GM18873 (cell line): Measurements from ENCODE around the gene SLC16A8.

Experiments
- ATAC-seq: cut with Tn5 transposase; IDR thresholded peaks from one replicate; pipeline ENCODE4 v1.9.1; 2021; ENCODE audit warnings: mild to moderate bottlenecking, moderate library complexity, moderate number of reproducible peaks; ENCODE audit not compliant: unreplicated experiment, low FRiP score

The SLC16A8 gene

DNA sequence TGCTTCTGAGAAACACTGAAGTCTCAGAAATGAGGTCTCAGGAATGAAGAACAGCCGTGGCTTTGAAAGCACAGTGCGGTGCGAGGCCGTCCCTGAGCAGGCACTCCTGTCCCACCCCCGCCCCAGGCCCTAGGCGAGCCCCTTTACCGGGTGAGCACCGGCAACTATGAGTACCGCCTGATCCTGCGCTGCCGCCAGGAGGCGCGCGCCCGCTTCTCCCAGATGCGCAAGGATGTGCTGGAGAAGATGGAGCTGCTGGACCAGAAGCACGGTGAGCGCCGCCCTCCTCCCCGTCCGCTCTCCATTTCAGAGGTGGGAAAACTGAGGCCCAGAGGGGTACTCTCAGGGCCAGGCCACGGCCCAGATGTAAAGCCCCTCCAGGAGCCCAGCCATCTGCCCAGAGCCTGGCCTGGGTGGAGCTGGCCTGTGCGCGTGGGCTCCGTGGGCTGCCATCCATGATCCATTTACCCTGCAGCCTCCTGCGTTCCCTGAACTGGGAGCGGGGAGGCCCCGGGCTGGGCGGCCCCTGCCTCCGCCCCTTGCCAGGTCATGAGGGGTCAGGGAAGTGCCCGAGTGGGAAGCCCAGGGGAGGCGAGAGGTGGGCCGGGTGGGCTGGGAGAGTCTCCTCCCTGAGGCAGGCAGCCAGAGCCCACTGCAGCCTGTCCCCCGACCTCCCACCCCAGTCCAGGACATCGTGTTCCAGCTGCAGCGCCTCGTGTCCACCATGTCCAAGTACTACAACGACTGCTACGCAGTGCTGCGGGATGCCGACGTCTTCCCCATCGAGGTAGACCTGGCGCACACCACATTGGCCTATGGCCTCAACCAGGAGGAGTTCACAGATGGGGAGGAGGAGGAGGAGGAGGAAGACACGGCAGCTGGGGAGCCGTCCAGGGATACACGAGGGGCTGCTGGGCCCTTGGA lies 9.5 kb downstream of the SLC16A8 start:
- no peak for ATAC-seq

DNA sequence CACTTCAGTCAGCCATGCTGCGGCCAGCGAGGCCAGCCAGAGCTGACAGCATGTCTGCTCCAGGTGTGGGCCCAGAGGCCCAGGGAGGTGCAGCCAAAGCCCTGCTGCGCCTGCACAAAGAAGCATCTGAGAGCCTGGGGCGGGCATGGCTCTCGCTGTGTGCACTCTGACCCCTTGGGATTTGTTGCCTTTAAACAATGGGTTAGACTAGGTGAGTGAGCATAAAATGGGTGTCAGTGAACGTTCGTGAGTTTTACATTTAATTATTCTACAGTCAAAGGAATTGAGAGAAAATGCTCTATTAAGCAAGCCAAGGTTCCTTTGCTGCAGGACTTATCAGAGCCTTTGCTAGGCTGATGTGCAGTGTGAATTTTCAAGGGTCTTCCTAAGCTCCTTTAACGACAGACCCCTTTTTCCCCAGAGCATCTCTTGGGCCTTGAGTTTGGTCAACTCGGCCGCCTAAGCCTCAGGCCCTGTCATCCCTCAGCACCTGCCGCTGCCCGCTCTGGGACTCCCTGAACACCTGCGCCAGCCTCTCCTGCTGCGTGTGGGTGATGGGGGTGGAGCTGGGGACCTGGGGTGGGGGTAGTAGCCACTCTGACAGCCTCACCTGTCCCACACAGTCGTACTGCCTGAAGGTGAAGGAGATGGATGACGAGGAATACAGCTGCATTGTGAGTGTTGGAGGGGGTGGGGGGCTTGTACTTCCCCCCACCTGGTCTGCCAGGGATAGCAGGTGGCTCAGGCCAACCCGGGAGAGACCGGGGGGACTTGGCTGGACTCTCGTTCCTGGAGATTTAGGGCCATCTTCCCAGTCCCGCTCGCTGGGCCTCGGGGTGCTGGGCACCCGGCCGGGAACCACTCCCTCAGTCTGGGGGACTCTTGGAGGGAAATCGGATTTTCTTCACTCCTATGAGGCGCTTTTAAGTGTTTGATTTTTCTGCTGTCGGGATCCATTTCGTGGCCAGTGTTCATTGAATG lies 10.5 kb downstream of the SLC16A8 start:
- ATAC-seq: no peak

DNA sequence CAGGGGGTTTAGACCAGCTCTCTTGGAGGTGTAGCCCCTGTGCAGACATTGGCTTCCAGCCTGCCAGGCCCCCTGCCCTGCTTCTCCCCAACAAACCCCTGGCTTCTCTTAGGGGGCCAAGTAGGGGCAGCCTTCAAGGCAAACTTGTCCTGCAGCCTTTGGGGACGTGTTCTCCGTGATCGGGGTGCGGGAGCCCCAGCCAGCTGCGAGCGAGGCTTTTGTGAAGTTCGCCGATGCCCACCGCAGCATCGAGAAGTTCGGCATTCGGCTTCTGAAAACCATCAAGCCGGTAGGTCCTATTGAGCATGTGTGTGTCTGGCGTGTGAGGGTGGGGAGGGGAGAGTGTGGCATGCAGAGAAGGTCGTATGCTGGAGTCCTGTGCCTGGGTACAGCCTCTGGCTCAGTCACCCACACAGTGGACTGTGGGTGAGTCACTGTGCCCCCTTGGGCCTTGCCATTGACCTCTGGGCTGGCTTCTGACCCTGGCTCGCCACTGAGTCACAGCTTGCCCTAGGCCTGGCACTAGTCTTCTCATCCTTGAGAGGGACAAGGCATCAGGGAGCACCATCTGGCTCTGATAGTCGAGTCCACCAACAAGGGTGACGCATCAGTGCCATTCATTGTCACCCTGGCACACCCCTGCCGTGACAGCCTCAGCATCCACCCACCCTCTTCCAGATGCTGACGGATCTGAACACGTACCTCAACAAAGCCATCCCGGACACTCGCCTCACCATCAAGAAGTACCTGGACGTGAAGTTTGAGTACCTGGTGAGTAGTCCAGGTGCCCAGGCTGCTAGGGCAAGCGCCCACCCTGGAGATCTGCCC lies 11.4 kb downstream of the SLC16A8 start:
- ATAC-seq: no peak

DNA sequence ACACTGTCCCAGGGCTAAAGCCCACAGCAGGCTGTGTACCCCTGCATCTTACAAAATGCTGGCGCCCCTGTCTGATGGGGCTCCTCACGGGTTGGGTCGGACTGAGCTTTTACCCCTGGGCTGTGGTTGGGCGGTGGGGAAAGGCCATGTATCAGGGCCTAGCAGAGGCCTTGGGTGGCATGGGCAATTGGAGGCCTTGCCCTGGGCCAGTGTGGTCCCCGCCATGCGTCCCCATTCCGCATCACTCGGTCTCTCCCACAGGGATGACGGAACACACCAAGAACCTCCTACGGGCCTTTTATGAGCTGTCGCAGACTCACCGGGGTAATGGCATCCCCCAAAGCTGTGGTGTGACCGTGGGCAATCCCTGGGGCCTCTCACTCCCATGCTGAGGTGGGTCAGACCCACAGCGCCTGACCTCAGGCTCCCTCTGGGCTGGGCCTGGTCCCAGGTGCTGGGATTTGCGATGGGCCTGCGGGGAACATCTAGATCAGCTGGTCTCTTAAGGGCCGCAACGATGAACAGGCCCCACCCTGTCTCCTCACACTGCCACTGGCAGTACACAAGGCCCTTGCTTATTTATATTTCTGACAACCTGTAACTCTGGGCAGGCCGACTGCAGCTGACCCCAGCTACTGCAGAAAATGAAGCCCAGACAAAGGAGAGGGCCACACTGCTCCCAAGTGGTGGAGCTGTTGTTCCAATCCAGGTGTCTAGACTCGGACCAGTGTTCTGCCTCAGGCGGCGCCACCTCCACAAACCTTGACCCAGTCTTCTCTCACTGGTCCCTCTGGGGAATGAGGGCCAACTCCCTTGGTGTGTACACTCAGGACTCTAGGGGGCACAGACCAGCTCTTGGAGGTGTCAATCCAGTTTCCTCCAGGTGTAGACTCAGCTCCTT lies 12.3 kb downstream of the SLC16A8 start:
- no peak for ATAC-seq

DNA sequence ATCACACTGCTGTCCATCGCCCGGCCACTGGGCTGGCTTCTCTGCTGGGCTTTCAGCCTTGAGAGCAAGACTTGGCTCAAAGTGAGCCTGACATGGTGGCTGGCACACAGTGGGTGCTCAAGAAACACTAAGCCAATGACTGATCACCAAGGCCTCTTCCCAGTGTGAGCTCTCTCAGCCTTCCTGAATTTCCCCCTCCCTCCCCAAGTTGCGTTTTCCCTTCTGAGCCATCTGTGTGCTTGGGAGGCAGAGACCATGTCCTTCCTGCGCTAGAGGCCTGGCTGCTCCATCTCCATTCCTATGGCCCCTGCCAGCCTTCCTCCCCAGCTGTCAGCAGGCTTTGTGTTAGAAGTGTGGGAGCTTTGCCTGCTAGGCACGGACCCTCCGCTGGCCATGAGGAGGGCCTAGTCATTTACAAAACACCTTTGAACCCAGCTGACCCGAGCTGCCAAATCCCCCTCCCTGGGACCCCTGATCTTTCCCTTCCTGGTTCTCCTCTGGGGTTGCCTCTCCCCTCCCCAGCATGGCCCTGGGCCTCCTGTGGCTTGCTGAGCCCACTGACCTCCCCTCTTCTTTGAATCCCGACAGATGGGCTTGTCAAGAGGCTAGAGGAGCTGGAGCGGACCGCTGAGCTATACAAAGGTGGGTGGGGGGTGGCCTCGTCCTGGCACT lies 13.6 kb downstream of the SLC16A8 start:
- no peak for ATAC-seq

DNA sequence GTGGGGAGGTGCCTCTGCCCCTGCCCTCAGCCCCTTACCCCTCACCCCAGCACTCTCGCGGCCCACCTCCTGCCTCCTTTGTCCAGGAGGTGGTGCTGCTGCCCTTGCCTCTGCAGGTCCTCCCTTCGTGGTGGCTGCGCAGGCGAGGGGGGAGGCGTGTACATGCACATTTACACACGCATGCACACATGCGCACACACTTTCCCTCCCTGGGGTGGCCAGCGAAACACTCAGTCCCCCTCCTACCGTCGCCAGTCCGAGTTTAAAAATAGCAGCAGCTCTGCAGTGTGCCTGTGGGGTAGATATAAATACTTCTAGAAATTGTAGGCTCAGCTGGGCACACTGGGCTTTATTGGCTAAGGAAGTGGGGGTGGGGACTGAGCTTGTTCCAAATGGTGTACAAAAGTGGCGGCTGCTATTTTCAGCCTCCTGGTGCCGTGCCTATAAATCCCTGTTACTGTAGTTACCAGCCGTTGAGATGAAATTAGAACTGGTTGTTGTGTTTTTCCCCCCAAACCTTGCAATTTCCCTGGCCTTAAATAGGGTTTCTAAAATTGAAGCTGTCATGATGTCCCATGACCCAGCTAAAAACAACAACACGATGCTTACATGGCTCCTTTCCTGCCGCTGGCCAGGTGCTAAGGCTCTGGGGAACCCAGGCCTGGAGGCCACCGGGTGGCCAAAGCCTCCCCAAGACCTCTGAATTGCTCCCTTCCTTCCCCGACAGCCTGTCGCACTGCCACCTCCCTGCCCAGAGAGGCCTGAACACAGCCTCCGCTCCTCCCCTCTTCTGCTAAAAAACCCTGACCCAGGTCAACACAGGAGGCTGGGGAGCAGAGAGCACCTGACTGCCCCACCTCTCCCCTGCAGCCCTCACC lies 14.4 kb downstream of the SLC16A8 start:
- no peak for ATAC-seq

DNA sequence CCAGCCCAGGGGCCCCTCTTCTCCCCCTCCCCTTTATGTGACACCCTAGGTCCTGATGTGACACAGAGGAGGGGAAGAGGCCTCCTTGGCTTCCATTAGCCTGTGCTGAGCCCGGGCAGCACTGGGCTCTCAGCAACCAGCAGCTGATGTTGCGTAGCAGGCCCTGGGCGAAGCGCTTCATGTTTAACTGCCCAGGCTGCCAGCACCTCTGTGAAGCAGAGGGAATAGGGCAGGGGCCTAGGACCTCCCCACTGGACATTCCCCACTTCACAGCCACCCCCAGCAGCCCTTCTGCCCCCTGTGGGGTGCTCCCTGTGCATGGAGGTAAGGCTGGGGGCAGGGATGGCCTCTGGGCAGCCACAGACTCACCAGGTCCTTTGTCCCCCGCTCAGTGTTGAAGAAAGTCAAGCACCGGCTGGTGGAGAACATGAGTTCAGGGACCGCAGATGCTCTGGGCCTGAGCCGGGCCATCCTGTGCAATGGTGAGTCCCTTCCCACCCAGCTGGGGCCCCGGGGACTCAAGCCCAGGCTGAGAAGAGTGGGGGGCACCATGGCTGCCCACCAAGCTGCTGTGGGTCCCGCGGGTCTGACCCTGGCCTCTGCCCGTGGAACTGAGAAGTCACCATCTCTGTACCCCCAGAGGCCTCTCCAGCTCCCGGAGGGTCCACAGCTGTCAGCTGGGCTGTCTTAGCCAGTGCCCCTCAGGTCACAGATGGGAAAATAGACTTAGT lies 15.2 kb downstream of the SLC16A8 start:
- ATAC-seq: no peak

DNA sequence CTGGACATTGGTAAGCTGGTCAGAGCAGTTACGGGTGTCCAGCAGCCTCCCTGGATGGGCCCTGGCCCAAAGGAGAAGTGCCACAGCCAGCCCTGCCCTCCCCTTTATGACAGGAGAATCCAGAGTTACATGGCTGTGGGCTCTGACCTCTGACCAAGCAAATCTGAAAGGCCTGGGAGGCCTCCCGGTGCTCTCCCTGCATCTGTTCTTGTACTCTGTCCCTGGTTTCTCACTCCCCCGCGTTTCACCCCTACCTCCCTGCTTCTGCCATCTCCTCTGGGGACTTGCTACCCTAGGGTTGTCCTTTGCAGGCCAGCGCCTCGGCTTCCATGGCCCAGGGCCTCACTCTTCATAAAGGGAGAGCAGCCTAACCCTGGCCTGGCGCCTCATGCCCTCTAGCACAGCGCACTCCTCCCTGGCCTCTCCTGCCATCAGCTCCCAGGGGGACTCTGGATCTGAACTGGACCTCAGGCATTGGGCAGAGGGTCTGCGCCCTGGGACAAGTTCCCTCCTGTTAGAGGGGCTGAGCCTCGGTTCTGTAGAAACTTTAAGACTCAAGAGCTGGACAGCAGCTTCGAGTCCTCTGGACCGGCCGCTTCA lies 16.1 kb downstream of the SLC16A8 start:
- ATAC-seq: no peak

DNA sequence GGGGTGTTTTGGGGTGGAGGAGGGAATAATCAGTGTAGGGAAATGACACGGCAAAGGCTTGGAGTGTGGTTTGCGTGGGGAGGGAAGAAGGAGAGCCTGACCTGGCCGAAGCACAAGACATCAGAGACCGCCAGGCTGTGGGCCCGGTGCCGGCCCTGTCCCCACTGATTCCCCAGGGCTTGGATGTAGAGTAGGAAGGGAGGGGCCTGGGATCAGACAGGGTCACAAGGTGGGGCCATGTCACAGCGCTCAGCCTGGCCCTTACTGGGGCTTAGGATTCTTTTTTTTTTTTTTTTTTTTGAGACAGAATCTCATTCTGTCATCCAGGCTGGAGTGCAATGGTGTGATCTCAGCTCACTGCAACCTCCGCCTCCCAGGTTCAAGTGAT lies 17.0 kb downstream of the SLC16A8 start:
- no peak for ATAC-seq

DNA sequence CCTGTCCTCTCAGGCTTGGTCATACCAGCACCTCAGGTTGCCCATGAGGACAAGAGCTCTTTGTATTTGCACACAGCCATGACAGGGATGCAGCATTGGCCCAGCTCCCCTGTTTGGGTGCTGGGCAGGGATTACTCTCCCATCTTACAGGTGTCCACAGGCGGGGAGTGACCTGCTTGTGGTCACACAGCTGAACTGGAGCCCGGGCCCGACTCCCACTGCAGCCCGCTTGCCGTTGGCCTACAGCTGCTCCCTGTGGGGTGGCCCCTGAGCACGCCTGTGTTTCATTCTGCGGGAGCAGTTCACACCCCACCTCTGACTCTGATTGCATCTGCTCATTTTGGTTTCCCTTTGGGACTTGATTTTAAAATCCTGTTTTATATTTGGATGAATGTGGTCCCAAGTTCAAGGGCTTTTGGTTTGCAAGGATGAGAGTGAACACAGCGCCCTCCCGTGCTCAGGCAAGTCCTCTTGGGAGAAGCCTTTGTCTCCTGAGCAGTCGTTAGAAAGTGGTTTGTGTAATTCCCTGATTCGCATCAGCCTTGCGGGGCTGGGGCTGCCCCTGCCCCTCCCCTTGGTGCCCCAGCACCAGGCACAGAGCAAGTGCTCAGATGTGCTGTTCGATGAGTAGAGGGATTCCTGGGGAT lies 17.5 kb downstream of the SLC16A8 start:
- no peak for ATAC-seq

DNA sequence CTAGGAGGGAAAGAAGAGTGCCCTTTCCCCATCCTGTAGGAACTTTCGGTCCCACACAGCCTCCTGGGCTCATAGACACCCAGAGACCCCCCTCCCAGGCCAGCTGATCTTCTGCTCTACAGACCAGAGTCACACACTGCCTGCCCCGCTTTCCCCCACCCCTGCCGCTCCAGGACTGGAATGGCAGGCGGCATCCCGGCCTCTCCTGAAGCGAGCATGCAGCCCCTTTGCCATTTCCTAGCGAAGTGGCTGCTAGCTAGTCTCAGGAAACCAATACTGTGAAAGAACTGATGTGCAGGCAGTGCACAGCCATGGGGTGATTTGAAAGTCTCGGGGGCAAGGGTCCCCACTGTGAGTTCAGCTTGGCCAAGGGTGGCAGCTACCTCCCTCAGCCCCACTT lies 18.4 kb downstream of the SLC16A8 start:
- ATAC-seq: no peak

DNA sequence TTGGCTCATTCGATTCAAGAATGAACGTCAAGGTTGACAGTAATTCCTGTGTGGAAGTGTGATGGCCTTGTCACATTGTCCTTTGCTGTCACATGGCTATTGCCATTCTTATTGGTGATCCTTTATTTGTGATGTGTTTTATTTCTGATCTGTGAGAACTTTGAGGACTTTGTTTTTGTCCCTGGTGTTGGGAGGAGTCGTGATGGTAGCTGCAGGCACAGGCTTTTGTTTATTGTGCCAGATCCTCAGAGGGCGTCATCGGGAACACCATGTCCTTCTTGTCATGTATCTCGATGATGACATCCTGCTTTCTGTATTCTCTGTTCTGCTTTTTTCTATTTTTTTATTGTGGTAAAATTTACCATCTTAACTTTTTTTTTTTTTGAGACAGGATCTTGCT lies 21.2 kb downstream of the SLC16A8 start:
- ATAC-seq: no peak

DNA sequence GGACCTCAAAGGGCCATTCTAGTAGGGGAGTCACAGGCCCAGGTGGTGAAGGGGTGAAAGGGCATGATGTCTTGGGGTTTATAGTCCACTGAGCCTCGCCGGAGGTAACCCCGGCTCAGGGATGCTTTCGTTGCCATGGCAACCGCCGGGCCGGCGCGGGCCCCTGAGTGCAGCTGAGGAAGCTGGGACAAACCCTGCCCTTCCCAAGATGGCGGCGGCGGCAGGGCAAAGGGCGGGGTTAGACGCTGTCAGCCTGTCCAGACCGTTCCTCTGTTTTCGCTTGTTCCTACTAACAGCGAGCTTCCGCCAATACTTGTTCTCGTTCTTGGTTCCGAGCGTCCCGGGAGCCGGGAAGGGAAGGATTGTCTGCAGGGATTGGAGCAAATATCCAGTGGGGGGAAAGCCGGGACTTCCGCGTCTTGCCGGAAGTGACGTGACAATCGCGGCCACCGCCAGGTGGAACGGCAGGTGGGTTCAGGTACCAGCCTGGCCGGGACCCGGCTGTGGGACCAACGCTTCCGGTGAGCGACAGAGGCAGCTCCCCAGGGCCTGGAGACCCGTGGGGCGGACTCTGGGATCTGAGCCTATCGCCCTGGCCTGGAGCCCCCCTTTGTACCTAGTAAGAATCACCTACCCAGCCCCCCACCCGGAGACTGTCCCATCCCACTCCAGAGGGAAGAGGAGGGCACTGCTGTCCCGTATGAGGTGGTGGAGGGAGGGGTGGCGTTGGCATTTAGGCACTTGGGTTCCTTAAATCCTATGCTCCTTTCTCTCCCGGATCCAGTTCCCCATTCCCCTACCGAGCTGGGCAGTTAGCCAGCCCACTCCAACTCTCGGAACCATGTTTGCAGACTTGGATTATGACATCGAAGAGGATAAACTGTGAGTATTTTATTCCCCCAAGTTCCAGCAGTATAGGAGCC lies 26.8 kb downstream of the SLC16A8 start, which contains the start of gene PICK1:
Gene PICK1 (plus strand): TSS at position 436 of the 923 bp plus-strand sequence. CDS start 406 bp downstream, at position 842.
- no peak for ATAC-seq

DNA sequence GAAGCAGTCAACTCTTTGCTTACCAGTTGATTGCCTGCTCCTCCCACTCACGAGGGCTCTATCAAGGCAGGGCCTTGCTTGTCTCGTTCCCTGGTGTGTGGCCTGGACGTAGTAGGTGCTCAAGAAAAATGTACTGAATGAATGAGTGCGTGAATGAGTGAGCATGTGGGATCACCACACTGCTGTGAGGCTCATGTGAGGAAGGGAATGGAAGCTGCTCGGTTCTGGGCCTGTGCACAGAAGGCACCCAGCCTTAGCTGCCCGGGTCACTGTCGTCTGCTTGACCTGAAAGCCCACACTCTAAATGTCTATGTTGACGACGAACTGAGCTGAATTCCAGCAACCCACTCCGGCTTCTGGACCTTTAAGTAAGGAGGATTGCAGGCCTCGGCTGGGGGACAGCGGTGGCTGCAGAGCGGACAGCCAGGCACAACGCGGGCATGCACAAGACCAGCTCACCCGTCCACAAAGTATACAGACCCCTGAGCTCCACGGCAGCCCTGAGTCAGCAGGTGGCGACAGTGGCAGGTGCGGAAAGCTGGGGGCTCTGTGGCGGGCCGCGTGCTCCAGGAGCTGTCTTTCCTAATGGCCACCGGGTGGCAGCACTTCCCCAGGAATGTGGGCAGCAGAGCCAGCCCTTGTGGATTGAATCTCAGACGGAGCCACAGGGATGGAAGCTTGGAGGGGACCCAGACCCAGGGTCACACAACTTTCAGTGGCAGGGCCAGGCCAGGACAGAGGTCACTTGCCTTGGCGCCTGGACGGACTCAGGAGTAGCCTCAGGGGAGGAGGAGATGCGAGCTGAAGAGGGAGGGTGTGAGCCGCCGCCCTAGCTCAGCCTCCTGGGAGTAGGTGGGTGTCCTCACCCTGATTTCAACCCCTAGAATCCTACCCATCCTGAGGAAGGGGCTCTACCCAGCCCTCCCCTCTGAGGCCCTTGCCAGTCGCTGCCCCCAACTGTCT lies 31.8 kb downstream of the SLC16A8 start:
- no peak for ATAC-seq
